GM18867 (cell line): ENCODE measurements around the gene KRT40.

Source experiments
- ATAC-seq: cut with Tn5 transposase; IDR thresholded peaks from one replicate; pipeline ENCODE4 v1.9.1; 2021; ENCODE audit warnings: mild to moderate bottlenecking, moderate library complexity; ENCODE audit not compliant: unreplicated experiment

Gene KRT40

GRCh38 chr17:40997361-40997760 lies 13.2 kb upstream of the KRT40 start:
- no peak for ATAC-seq

GRCh38 chr17:40996829-40997228 lies 12.7 kb upstream of the KRT40 start:
- no peak for ATAC-seq

DNA sequence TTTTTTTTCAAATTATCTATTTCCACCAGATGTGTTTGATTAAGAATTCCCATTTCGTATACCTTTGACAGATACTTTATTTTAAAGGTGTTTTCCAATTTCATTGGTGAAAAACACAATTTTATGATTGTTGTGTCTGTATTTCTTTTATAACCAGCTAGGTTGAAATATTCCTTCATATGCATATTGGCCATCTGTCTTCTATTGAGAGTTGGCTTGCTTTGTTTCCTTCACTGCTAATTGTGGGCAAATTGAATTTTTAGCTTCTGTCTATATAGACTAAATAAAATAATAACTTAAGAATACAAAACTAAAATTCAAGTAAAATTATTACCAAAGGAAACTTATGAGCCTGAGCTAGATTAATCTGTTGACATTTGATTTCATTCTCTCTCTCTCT lies 11.0 kb upstream of the KRT40 start:
- ATAC-seq = no peak

DNA sequence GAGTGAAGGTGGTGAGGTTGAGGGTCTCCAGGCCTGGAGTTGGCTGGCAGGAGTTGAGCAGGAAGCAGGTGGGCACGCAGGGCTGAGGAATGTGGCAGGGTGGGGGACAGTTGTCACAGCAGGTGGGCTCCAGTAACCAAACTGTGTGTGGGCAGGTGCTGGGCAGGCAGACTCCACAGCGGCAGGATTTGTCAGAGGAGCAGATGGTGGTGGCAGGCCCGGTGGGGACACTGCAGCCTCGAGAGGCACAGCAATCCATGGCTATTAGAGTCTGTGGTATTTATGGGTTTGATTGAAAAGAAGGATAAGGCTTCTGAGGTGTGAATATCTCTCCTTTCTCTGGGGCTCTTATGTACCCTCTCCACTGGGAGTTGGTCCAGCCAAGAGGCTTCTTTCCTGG lies 9.7 kb upstream of the KRT40 start, which contains the start of gene KRTAP3-3:
KRTAP3-3 (minus strand) TSS at position 326 of the 400 bp plus-strand sequence; CDS start at position 259, 67 bp downstream.
- ATAC-seq = no peak

GRCh38 chr17:40993084-40993483 lies 9.0 kb upstream of the KRT40 start:
- ATAC-seq = no peak

DNA sequence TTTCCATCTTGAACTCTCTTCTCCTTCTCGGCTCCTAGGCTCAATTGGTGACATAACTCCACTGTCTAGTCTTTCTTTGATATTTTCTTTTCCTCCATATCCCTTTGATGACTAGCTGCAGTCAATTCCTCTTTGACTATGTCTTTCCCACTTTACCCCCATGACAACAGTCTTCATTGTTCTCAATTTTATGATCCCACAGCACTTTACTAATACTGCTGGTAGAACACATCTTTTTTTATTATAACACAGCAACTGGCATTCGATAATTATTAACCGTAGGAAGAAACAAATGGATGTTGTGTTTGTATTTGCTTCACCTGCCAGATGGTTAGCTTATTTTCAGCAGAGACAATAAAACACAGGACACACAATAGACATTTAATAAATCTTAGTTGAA lies 8.5 kb upstream of the KRT40 start:
- no peak for ATAC-seq

GRCh38 chr17:40986920-40987319 lies 2.8 kb upstream of the KRT40 start:
- ATAC-seq = no peak

- ATAC-seq = no peak
Observed at GRCh38 chr17:40981115-40981514, 3.0 kb downstream of the KRT40 start.

- ATAC-seq = no peak
Observed at GRCh38 chr17:40980596-40980995, 3.5 kb downstream of the KRT40 start.

GRCh38 chr17:40980117-40980516 lies 4.0 kb downstream of the KRT40 start:
- no peak for ATAC-seq

GRCh38 chr17:40978575-40979151 lies 5.5 kb downstream of the KRT40 start:
- no peak for ATAC-seq

DNA sequence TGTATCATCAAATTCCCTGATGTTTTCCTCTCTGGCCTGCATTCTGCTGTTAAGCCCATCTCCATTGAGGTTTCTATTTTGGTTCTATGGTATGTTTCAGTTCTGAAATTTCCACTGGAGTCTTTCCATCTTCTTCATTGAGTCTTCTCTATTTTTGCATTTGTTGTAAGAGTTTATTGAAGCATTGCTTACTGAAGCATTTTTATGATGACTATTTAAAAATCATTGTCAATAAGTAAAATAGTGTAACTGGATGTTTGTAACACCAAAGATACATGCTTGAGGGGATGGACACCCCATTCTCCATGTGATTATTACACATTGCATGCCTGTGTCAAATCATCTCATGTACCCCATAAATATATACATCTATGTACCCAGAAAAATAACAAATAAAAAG lies 8.6 kb downstream of the KRT40 start:
- no peak for ATAC-seq

- no peak for ATAC-seq
Observed at GRCh38 chr17:40974366-40974765, 9.8 kb downstream of the KRT40 start.

DNA sequence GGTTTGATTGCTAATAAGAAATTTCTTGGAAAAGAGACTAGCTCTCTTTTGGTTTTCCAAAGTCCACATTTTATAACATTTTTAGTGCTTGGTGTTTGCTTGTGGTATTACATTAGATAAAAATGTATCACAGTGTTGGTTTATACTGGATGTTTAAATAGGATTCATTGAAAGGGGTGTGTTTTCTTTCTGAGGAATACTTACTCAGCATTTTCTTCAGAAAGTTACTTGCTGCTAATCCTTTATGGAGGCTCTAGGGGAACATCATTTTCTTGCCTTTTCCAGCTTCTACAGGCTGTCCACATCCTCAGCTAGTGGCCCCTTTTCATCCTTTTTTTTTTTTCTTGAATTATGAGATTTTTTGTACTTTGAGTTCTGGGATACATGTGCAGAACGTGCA lies 16.5 kb downstream of the KRT40 start:
- ATAC-seq = no peak

GRCh38 chr17:40966848-40967247 lies 17.3 kb downstream of the KRT40 start, which contains the start of gene KRT39:
Gene KRT39, minus strand, starts transcription at chr17:40966948. Its CDS starts 92 bp downstream, at chr17:40966856.
- ATAC-seq = no peak

GRCh38 chr17:40963838-40964237 lies 20.3 kb downstream of the KRT40 start:
- no peak for ATAC-seq

DNA sequence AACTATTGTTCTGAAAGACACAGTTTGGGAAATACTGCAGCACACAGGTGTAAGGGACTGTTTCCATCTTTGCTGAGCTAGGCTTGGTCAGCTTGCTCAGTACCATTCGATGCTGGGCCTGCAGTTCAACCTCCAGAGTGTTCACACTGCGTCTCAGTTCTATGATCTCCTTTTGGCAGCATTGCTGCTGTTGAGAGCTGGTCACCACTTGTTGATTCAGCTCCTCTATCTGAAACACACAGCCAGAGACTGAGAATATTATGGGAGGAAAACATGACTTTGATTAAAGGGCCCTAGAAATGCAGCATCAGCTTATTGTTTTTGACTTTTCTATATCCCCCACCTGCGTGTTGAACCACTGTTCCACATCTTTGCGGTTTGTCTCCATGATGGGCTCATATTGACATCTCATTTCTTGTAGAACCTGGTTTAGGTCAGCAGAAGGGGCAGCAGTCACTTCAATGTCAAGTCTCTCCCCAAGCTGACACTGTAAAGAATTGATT lies 22.0 kb downstream of the KRT40 start:
- ATAC-seq = no peak

GRCh38 chr17:40961591-40961990 lies 22.5 kb downstream of the KRT40 start:
- ATAC-seq = no peak

GRCh38 chr17:40960144-40960543 lies 24.0 kb downstream of the KRT40 start:
- no peak for ATAC-seq

- no peak for ATAC-seq
Observed at GRCh38 chr17:40958086-40958953, 25.8 kb downstream of the KRT40 start.

GRCh38 chr17:40956401-40957254 lies 27.5 kb downstream of the KRT40 start:
- no peak for ATAC-seq
